HG02798 (cell line): ENCODE data around the gene KCNS3.

Source experiments
- ATAC-seq: cut with Tn5 transposase; IDR thresholded peaks from one replicate; pipeline ENCODE4 v1.9.1; 2021; ENCODE audit warnings: mild to moderate bottlenecking; ENCODE audit not compliant: unreplicated experiment, poor library complexity

Gene KCNS3

GRCh38 chr2:17878281-17879136, at the start of gene KCNS3:
Gene KCNS3 (plus strand): TSS chr2:17878667. CDS start chr2:17931009, 52,342 bp downstream.
- ATAC-seq, result peak; percentile 89

GRCh38 chr2:17830053-17831034, 48.1 kb upstream of the KCNS3 start:
- peak; percentile 88 for ATAC-seq

GRCh38 chr2:17835516-17835915, 43.0 kb upstream of the KCNS3 start:
- ATAC-seq, result no peak

GRCh38 chr2:17839959-17840358, 38.5 kb upstream of the KCNS3 start:
- no peak for ATAC-seq

- ATAC-seq, result no peak
Measured at GRCh38 chr2:17843457-17843856, 35.0 kb upstream of the KCNS3 start.

GRCh38 chr2:17845806-17846205, 32.7 kb upstream of the KCNS3 start:
- no peak for ATAC-seq

DNA sequence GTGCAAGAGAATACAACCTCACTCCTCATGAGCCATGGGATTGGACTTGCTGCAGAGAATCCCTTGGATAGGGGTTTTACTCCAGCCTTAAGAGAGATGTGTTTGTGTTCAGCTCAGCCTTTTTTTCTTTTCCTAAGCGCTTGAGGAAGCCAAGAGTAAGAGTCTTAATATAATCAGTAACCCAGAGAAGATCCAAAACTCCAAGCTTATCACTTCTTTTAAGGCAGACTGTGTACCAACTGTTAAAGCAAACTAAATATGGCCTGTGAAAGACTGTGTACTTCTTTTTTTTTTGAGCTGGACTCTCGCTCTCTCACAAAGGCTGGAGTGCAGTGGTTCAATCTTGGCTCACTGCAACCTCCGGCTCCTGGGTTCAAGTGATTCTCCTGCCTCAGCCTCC, 31.8 kb upstream of the KCNS3 start:
- ATAC-seq, result no peak

- no peak for ATAC-seq
Measured at GRCh38 chr2:17847236-17847635, 31.2 kb upstream of the KCNS3 start.

DNA sequence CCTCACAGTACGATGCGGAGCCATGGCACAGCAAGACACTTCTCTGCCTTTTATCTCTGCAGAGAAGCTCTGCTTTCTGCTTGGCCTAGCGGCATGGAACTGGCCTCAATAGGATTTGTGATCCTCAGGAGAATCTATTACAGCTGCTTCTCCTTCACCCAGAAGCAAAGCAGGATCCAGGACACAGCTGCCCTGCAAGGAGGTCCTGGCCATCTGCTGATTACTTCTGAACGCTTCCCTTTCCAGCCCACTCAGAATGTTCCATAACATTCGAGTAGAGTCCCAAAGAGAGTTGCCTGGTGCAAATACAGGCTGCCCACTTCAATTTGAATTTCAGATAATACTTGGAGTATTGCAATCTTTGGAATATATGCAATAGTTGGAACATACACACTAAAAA, 29.2 kb upstream of the KCNS3 start:
- no peak for ATAC-seq

GRCh38 chr2:17850151-17850550, 28.3 kb upstream of the KCNS3 start:
- ATAC-seq, result no peak

- ATAC-seq, result peak; percentile 86
Measured at GRCh38 chr2:17851731-17852585, 26.5 kb upstream of the KCNS3 start.

DNA sequence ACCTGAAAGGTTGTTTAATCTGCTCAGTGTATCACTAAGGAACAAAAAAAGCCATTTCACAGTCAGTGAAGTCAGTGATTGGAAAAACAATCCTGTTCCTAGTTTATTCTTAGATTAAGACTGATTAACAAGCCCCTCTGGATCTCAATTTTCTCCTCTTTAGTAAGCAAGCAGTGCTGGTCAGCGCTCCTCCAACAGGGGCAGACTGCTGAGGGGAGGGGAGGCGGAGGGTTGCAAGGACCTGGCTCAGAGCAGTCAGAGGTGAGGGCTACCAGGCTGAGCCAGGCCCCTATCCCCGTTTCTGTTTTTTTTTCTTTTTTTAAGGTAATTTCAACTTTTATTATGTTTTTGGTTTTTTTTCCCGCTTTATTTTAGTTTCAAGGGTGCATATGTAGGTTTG, 24.7 kb upstream of the KCNS3 start:
- no peak for ATAC-seq

DNA sequence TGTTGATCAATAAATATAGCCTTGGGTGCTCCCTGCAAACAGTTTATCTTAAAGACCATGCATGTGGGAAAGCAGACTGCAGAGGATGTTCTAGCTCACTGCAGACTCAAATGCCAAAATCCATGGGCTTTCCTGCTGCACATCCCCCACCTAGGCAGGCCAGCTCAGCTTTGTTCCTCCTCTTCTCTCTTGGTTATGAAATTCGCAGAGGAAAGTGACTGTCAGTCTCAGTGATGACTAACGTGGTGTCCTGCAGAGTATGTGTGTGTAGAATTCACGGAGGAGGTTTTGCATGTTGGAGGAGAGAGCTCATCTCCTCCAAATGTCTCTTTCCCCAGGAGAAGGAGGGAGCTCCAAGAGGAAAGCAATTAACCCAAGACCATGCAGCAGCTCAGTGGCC, 21.4 kb upstream of the KCNS3 start:
- no peak for ATAC-seq

DNA sequence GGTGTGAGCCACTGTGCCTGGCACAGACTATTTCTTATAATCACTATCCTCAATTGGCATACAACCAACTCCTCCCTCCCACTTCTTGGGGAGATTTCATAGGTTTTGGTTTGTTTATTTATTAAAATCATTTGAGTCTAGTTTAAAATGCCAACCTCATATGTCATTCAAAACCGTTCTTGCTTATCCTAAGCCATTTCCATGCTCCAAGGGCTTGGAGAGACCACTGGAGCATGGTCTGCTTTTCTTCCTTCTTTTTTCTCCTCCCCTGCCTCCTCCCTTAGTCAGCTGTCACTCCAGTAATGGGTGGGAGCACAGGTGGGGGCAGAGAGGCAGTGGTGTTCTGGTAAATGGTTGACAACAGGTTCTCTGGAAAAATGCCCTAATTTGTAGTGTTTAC, 20.4 kb upstream of the KCNS3 start:
- ATAC-seq, result no peak

GRCh38 chr2:17863539-17863938, 14.9 kb upstream of the KCNS3 start:
- ATAC-seq, result no peak

DNA sequence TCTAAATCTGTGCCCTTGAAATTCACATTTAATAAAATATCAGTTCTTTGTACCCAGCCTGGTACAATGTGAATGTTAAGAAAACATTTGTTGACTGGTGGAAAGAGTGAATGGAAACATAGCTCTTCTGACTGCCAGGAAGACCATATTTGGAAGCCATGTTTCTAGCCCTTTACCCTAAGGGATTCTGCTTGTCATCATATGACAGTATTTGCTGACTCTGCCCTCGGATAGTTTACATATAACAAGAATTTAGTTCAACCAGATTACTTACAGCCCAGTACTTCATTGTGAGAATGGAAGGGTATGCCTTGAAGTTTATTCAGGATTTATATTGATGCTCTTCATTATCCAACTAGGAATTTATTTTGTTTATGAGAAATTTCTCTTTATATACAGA, 13.8 kb upstream of the KCNS3 start:
- no peak for ATAC-seq

- ATAC-seq, result no peak
Measured at GRCh38 chr2:17867133-17867532, 11.3 kb upstream of the KCNS3 start.

GRCh38 chr2:17869128-17869527, 9.3 kb upstream of the KCNS3 start:
- no peak for ATAC-seq

DNA sequence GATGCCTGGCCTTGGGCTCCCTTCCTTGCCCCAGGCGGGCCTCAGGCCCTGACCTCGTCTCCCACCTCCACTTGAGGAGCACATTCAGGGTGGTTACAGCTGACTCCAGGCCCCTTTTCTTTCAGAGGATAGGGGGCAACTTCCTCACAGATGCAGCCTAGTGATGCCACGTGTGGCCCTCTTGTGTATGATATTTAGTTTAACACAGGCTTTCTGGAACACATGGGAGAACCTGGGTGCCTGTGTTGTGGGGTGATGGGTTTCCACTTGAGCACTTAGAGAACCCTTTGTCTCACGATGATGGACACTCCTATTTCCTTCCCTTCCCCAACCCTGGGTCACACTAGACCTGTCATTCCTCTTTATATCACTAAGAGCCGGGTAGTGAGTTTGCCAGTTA, 6.8 kb upstream of the KCNS3 start:
- ATAC-seq, result no peak

GRCh38 chr2:17873021-17873420, 5.4 kb upstream of the KCNS3 start:
- no peak for ATAC-seq
